ENCODE data around the gene CAMK2G. TPM values are rescaled to one million over a fixed set of nuclear protein-coding genes. Genes with fewer than 3 reads are reported as not detected.

Gene CAMK2G
- polyA plus RNA-seq, 2 of the 4 experiments (the other 2 are of a cell fraction) = 22.6 to 25.5 TPM

- no peak overlapping the region for H3K4me2 ChIP-seq
- DNase-seq (ENCODE audit: low read depth in 1 of 2, low spot score in 1 of 2) (no peak), FAIRE-seq (no peak), ATAC-seq (peak in 1 of 2 experiments; percentile 12; a peak in 1 of 6 replicates)
- POLR2A ChIA-PET = interaction anchor here (0.6 to 1.3 kb wide), 2 partner anchors 30 to 80 kb away, joined by 4 to 6 read pairs; partner anchors contain the start of gene VCL
- WGBS (ENCODE audit: missing lambda C conversion rate) = 75% methylated on average over 3 of the region's 3 CpGs
- H3K9me3 ChIP-seq = peaks cover 23% of the 10 kb centered on the region
- peaks cover 15% of the 10 kb centered on the region; the same call in 2 of the 3 replicates for H3K4me1 ChIP-seq
- TF ChIP-seq ZSCAN20 (CRISPR knock-in tag; IDR thresholded peaks at IDR 0.05) (no peak), CHD2 (IDR thresholded peaks at IDR 0.05; ENCODE audit: low read length, partially characterized antibody) (no peak), PHF8 (IDR thresholded peaks at IDR 0.05; ENCODE audit: borderline replicate concordance, low read depth) (no peak), FOSB (CRISPR knock-in tag; IDR thresholded peaks at IDR 0.05) (0 out of 2 replicates have a peak, but pooled peaks have one; percentile 36), HOXA7 (CRISPR knock-in tag; IDR thresholded peaks at IDR 0.05) (peak; percentile 37; the same call in 1 of the 2 replicates), JUN (IDR thresholded peaks at IDR 0.05) (peak in 1 of 2 experiments; percentile 31; a peak in 3 of 5 replicates), RARB (CRISPR knock-in tag; IDR thresholded peaks at IDR 0.05) (0 out of 2 replicates have a peak, but pooled peaks have one; percentile 21), HOXB5 (CRISPR knock-in tag; IDR thresholded peaks at IDR 0.05) (no peak)
- H3K27ac ChIP-seq = no peak overlapping the region
- no peak overlapping the region for H3K4me3 ChIP-seq
- CTCF ChIA-PET = interaction anchor here (0.8 to 16.7 kb wide), 11 partner anchors 10 to 256 kb away, joined by 3 to 196 read pairs (median 6); no protein-coding TSS in a partner anchor
Measured at GRCh38 chr10:73917566-73918305, 43.4 kb upstream of the CAMK2G start.

- ChIA-PET POLR2A (interaction anchor here (0.8 to 1.3 kb wide), 2 partner anchors 30 to 31 kb away, joined by 3 to 6 read pairs; no protein-coding TSS in a partner anchor), CTCF (interaction anchor here (0.8 to 16.7 kb wide), 11 partner anchors 11 to 257 kb away, joined by 3 to 196 read pairs (median 8); no protein-coding TSS in a partner anchor)
- Histone ChIP-seq H3K4me2 (no peak overlapping the region), H3K9me3 (peaks cover 23% of the 10 kb centered on the region), H3K27ac (no peak overlapping the region), H3K4me1 (peaks cover 23% of the 10 kb centered on the region; the same call in 2 of the 3 replicates), H3K4me3 (no peak overlapping the region)
- ATAC-seq = no peak
- no peak for DNase-seq (ENCODE audit: low read depth in 1 of 2, low spot score in 1 of 2)
- TF ChIP-seq HOXA7 (CRISPR knock-in tag; IDR thresholded peaks at IDR 0.05) = no peak
- TF ChIP-seq JUN (IDR thresholded peaks at IDR 0.05) = peak in 1 of 2 experiments; percentile 11; a peak in 1 of 5 replicates
- no peak for TF ChIP-seq FOSL2 (IDR thresholded peaks at IDR 0.05)
- no peak for TF ChIP-seq FOSL2 (CRISPR knock-in tag; IDR thresholded peaks at IDR 0.05)
- no peak for FAIRE-seq
- WGBS (ENCODE audit: missing lambda C conversion rate) = 88% methylated on average over 5 of the region's 5 CpGs
Measured at GRCh38 chr10:73916761-73917470, 42.6 kb upstream of the CAMK2G start.

GRCh38 chr10:73915206-73915851, 41.0 kb upstream of the CAMK2G start:
- Histone ChIP-seq H3K4me1 (peaks cover 27% of the 10 kb centered on the region), H3K27ac (peak overlapping the region in 1 of 2 experiments; percentile 15; a peak in 1 of 6 replicates), H3K4me3 (no peak overlapping the region), H3K9me3 (peaks cover 23% of the 10 kb centered on the region), H3K4me2 (peak overlapping the region; percentile 85; the same call in 2 of the 3 replicates)
- no peak for ATAC-seq
- FAIRE-seq = no peak
- TF ChIP-seq RCOR1 (IDR thresholded peaks at IDR 0.05; ENCODE audit: low read depth, low read length) = no peak
- TF ChIP-seq E2F6 (IDR thresholded peaks at IDR 0.05; ENCODE audit: borderline replicate concordance, low read depth) = no peak
- no peak for TF ChIP-seq MAFK (IDR thresholded peaks at IDR 0.05; ENCODE audit: partially characterized antibody)
- TF ChIP-seq RAD21 (conservative IDR thresholded peaks at IDR 0.05 in 1 of 2, IDR thresholded peaks at IDR 0.05 in 1 of 2) = no peak
- TF ChIP-seq KDM5A (IDR thresholded peaks at IDR 0.05) = no peak
- ChIA-PET POLR2A (no interaction called here), CTCF (interaction anchor here (1.2 to 16.7 kb wide), 3 partner anchors 25 to 36 kb away, joined by 6 to 196 read pairs (median 28); no protein-coding TSS in a partner anchor)
- no peak for DNase-seq (ENCODE audit: low read depth in 1 of 2, low spot score in 1 of 2)
- WGBS (ENCODE audit: missing lambda C conversion rate) = 84% methylated on average over 8 of the region's 8 CpGs
